CD4-positive, alpha-beta T cell treated with Interleukin-17A for 1 hour (primary cell): Measurements from ENCODE around the gene DPYSL3.

ENCODE experiments used
- DNase-seq: peaks from one replicate; pipeline ENCODE4 v3.0.0-alpha.2; 2020

Gene DPYSL3

GRCh38 chr5:147512659-147513379 lies 3.0 kb upstream of the DPYSL3 start:
- DNase-seq = no peak

- DNase-seq = no peak
Observed at GRCh38 chr5:147510885-147511284, 1.0 kb upstream of the DPYSL3 start.

DNA sequence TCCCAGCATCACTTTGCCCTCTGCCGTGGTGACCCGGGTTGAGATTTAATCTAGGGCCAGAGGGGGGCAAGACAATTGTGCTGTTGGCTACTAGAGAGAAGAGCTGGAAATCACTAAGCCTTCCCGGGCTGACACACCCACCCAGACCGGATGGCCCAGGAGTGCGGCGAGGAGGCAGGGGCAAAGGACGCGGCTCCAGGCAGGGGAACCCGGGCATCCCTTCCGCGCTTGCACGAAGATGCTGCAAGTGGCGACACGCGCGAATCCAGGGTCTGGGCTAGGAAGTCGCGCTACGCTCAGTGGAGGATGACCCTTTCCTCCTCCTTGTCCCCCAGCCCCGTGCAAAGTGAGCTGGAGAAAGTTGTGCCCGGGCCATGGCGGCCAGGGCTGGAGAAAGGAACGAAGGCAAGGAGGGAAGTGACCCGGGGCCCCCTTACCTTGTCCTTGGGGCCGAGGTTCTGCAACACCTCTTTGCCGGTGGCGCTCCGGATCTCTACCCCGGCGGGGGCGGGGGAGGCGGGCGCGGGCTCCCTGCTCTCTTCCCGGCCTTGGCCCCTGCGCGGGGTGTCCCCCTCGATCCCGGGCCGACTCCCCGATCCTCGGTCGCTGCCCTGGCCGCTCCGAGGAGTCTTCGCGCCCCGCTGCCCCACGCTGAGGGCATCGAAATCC lies 693 bp downstream of the DPYSL3 start:
- no peak for DNase-seq

DNA sequence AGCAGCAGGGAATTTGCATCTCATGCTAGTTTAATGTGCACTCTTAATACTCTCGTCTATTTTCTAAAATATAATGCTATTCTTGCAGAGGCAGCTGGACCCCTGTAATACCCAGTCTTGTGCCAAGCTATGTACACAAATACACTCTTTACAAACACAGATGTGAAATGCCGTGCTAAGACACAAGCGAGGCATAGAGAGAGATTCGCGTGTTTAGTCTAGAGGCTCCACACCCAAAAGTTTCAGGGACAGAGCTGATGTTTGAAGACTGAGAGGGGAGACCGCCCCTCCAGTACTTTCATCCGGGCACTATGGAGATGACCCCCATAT lies 1.2 kb downstream of the DPYSL3 start:
- no peak for DNase-seq

DNA sequence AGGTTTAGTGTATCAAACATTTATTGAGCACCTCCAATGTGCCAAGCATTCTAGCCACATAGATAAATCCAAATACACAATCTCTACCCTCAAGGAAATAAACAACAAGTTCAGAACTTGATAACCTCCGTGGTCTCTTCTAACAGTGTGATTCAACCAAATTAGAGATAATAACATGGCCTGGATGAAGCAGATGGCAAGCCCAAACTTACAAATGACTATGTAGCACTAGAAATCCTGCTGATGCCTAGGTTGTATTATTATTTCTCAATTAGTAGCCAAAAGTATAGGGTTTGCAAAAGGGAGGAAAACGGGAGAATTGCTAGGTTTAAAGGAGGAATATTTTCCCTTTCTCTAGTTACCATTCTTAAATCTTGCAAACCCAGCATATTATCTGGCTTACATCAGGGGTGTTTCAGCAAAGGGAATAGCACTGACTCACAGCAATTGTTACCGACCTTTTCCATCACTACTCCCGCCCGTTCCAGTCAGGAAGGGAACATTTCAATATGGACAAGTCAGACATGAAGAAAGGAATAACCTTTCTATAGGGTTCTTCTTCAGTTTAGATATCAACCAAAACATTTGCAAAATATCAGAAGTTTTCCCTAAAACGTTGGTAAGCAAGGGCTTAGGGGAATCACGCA lies 2.3 kb downstream of the DPYSL3 start:
- DNase-seq = no peak

DNA sequence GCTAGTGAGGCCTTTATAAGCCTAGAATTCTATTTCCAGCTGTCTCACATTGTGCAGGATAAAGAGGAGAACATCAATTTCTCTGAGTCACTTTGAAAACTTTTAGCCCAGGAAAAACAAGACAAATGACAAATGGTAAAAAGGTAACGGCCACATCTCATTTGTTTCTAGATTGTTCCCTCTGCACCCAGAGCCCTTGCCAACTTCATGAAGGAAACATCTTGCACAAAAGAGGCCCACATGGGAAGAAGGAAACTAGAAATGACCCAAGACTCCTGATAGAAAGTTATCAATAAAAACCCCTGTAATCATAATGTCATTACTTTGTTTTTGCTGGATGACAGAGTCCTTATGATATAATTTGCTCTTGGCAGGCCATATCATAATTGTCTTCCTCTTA lies 5.3 kb downstream of the DPYSL3 start:
- DNase-seq = no peak

DNA sequence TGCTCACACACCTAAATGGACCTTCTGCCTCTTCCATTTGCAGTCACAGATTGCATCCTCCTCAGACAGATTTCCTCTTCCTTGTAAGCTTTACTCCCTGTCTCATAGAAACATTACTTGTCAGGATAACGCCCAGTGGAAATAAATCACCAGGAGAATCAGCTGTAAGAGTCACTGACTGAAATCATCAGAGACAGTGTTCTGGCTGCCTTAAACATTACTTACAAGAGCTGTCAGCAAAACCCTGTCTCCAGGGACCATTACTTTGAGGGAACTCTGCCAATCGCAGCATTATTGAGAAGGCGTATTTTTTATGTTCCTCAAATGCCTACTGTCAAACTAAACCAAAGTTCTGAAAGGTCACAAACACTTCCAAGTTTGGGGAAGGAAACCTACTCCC lies 5.9 kb downstream of the DPYSL3 start:
- DNase-seq = no peak

- DNase-seq = no peak
Observed at GRCh38 chr5:147490989-147491388, 18.9 kb downstream of the DPYSL3 start.

DNA sequence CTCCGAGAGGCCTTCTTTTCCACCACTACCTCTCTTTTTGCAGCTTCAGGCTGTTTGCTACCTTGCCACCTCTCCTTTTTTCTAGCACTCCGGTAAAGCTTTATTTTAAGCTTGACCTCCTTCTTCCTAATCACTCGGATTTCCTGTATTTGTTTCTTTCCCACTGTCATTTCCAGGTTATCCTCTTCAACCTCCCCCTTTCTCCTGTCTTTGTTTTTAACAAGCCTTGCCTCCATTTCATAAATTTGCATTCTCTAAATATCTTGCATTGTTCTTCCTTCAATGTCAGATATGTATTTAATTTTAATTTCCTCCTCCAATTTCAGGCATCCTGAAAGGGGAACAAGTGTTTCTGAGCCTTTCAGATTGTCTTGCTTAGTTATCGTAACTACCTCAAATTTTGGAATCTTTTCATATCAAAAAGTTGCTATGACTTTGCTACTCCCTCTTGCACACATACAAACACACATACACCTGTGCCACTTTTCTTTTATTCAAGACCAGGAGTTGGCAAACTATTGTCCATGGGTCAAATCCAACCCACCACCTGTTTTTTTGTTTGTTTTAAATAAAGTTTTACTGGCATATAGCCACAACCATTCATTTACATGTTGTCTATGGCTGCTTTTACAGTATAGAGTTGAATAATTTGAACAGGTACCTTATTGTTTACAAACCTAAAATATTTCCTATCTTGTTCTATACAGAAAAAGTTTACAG lies 22.7 kb downstream of the DPYSL3 start:
- no peak for DNase-seq

DNA sequence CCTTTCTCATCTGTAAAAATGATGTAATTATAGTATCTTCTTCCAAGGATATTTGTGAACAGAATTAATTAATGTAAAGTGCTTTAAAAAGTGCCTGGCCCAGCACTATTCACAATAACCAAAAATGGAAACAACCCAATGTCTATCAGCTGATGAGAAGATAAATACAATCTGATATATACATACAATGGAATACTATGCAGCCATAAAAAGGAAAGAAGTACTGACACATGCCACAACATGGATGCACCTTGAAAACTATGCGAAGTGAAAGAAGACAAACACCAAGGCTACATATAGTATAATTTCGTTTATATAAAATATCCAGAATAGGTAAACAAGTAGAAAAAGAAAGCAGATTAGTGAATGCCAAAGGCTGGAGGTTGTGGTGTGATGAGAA lies 24.1 kb downstream of the DPYSL3 start:
- no peak for DNase-seq

DNA sequence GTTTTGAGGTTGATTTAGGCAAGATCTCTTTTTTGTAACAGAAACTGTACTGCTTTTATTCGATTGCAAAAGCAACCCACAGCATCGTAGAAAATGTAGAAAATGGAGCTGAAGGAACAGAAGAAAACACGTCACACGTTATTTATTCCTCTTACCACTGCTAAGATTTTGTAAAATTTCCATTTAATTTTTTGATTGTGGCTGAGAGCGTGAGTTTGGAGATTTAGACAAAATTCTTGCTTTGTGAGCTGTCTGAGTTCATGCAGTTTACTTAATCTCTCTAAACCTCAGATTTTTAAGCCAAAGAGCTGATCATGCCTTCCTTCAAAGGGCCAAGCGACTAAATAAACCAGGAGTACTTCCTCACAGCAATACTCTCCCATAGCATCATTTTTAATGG lies 24.8 kb downstream of the DPYSL3 start:
- no peak for DNase-seq

DNA sequence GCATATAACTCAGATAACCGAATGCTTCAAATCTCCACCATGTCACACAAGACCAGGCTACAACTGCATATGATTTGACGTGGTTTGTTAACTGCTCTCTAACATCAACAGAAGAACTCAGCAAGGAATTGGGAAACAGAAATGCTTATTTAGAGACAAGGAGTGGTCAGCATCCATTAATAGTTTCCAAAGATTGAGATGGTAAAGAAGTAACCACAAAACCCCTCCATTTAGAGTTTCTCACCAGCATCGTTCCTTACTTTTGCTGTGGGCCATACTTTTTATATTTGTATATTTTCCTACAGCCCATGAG lies 25.2 kb downstream of the DPYSL3 start:
- no peak for DNase-seq

GRCh38 chr5:147483961-147484707 lies 25.7 kb downstream of the DPYSL3 start:
- no peak for DNase-seq

GRCh38 chr5:147483188-147483790 lies 26.6 kb downstream of the DPYSL3 start:
- no peak for DNase-seq

DNA sequence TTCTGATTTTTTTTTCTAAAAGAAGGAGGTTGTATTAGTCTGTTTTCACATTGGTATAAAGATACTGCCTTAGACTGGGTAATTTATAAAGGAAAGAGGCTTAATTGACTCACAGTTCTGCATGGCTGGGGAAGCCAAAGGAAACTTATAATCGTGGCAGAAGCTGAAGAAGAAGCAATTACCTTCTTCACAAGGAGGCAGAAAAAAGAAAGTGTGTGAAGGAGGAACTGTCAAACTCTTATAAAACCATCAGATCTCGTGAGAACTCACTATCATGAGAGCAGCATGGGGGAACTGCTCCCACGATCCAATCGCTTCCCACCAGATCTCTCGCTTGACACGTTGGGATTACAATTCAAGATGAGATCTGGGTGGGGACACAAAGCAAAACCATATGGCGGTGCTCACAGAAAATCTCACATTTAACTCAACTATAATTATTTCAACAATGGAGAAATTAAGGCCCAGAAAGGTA lies 27.1 kb downstream of the DPYSL3 start:
- DNase-seq = no peak

- DNase-seq = no peak
Observed at GRCh38 chr5:147481874-147482705, 27.8 kb downstream of the DPYSL3 start.

- DNase-seq = no peak
Observed at GRCh38 chr5:147481376-147481775, 28.5 kb downstream of the DPYSL3 start.

GRCh38 chr5:147479949-147480348 lies 29.9 kb downstream of the DPYSL3 start:
- DNase-seq = no peak

DNA sequence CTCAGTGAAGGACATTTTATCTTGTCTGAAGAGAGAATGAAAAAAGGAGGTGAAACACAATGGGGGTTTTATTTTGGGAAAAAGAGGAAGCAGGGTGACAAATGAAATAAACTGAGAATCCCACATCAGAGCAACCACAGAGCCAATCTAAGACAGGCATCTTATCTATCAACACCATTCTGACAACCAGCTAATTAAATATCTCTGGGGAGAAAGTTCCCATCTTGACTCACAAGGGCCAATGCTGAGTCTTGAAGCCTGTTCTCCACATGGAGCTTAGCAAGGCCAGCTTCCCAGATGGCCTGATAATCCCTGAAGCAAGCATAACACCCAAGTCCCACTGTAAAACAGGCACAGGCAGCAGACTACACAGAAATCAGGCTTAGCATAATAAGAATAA lies 30.4 kb downstream of the DPYSL3 start:
- DNase-seq = no peak

DNA sequence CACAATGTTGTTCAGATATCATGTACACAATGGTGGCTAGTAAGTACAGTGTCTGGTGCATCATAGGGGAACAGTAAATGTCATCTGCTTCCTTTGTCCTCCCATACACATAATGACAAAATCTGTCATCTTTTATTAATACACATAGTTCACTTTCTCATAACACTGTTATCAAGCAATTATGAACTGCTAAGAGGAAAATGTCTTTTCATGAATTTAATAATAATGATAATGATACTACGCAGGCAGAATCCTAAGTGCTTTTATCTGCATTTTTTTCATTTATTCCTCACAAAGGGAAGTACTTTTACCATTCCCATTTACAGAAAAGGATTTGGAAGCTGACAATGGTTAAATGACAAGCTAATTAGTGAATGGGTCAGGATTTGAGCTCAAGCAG lies 35.7 kb downstream of the DPYSL3 start:
- no peak for DNase-seq

DNA sequence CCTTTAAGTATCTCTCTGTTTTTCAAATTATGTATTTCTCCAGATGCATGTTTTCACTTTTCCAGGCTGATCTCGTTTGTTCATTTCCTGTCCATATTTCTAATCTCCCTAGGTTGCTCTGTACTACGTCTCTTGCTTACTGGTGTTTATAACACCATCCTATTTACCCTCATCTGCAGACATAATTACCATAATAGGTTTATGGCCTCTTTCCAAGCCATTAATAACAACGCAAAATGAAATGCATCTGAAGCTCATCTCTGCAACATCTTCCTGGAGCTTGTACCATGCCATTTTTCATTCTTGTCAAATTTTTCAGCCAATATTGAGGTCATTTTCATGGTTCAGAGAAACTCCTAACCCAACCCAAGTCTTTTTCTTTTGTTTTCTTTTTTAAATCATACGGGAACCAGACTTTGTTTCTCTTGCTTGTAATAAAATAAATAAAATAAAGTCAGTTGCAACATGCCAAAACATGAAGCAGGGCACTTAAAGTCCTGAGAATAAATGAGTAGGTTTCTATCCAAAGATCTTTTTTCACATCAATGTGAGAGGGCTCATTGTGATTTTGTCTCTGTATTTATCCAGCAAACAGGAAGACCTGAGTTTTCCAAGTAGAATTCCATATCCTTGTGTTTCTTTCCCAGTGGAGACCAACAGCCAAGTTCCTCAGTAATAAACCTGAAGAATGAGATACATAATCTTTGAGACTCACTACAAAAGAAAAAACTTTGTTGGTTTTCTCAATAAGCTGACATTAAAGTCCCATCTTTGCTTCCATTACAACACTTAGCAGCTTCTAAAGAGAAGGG lies 37.0 kb downstream of the DPYSL3 start:
- DNase-seq = no peak
